Measurements from ENCODE around the gene CABLES2. TPM values are rescaled to one million over a fixed set of nuclear protein-coding genes. Genes with fewer than 3 reads are reported as not detected.
A peak's percentile ranks its signal among the peaks of the same experiment; 100 is the strongest.

CABLES2 gene
- total RNA-seq, 1 experiment from 2014 or later, result 8.3 TPM

- H3K36me3 ChIP-seq (replicated peaks; ENCODE audit: control insufficient read depth, insufficient read depth, low read length), result no peaks in the 10 kb centered on the region
- no peak overlapping the region for H3K4me3 ChIP-seq (ENCODE audit: insufficient read depth, low read depth, low read length)
- DNase-seq, result no peak
- no peaks in the 10 kb centered on the region for H3K27me3 ChIP-seq (ENCODE audit: control insufficient read depth, insufficient read depth, low read length)
Observed at GRCh38 chr20:62372042-62372993, 34.8 kb downstream of the CABLES2 start.

- Histone ChIP-seq H3K36me3 (replicated peaks; ENCODE audit: control insufficient read depth, insufficient read depth, low read length) (no peaks in the 10 kb centered on the region), H3K27me3 (ENCODE audit: control insufficient read depth, insufficient read depth, low read length) (no peaks in the 10 kb centered on the region), H3K4me3 (ENCODE audit: insufficient read depth, low read depth, low read length) (no peak overlapping the region)
- DNase-seq, result no peak
Observed at GRCh38 chr20:62371588-62372041, 35.5 kb downstream of the CABLES2 start.

- H3K27me3 ChIP-seq (ENCODE audit: control insufficient read depth, insufficient read depth, low read length), result no peaks in the 10 kb centered on the region
- DNase-seq, result no peak
- no peak overlapping the region for H3K4me3 ChIP-seq (ENCODE audit: insufficient read depth, low read depth, low read length)
- H3K36me3 ChIP-seq (replicated peaks; ENCODE audit: control insufficient read depth, insufficient read depth, low read length), result no peaks in the 10 kb centered on the region
Observed at GRCh38 chr20:62370807-62371587, 36.1 kb downstream of the CABLES2 start.

- DNase-seq, result no peak
- Histone ChIP-seq H3K27me3 (ENCODE audit: control insufficient read depth, insufficient read depth, low read length) (no peaks in the 10 kb centered on the region), H3K36me3 (replicated peaks; ENCODE audit: control insufficient read depth, insufficient read depth, low read length) (no peaks in the 10 kb centered on the region), H3K4me3 (ENCODE audit: insufficient read depth, low read depth, low read length) (no peak overlapping the region)
Observed at GRCh38 chr20:62370115-62370806, 36.8 kb downstream of the CABLES2 start.

GRCh38 chr20:62369815-62370114, 37.3 kb downstream of the CABLES2 start:
- Histone ChIP-seq H3K27me3 (ENCODE audit: control insufficient read depth, insufficient read depth, low read length) (no peaks in the 10 kb centered on the region), H3K4me3 (ENCODE audit: insufficient read depth, low read depth, low read length) (no peak overlapping the region), H3K36me3 (replicated peaks; ENCODE audit: control insufficient read depth, insufficient read depth, low read length) (no peaks in the 10 kb centered on the region)
- no peak for DNase-seq

- peak; percentile 94 for DNase-seq
- H3K36me3 ChIP-seq (replicated peaks; ENCODE audit: control insufficient read depth, insufficient read depth, low read length), result no peaks in the 10 kb centered on the region
- peak overlapping the region; percentile 50 for H3K4me3 ChIP-seq (ENCODE audit: insufficient read depth, low read depth, low read length)
- no peaks in the 10 kb centered on the region for H3K27me3 ChIP-seq (ENCODE audit: control insufficient read depth, insufficient read depth, low read length)
Observed at GRCh38 chr20:62368976-62369814, 37.9 kb downstream of the CABLES2 start.

GRCh38 chr20:62368392-62368975, 38.6 kb downstream of the CABLES2 start:
- peak; percentile 94 for DNase-seq
- H3K36me3 ChIP-seq (replicated peaks; ENCODE audit: control insufficient read depth, insufficient read depth, low read length), result no peaks in the 10 kb centered on the region
- H3K27me3 ChIP-seq (ENCODE audit: control insufficient read depth, insufficient read depth, low read length), result no peaks in the 10 kb centered on the region
- H3K4me3 ChIP-seq (ENCODE audit: insufficient read depth, low read depth, low read length), result peak overlapping the region; percentile 50

GRCh38 chr20:62367633-62368391, 39.3 kb downstream of the CABLES2 start:
- Histone ChIP-seq H3K36me3 (replicated peaks; ENCODE audit: control insufficient read depth, insufficient read depth, low read length) (no peaks in the 10 kb centered on the region), H3K4me3 (ENCODE audit: insufficient read depth, low read depth, low read length) (peak overlapping the region; percentile 50), H3K27me3 (ENCODE audit: control insufficient read depth, insufficient read depth, low read length) (no peaks in the 10 kb centered on the region)
- DNase-seq, result peak; percentile 84

- DNase-seq, result peak; percentile 98
- Histone ChIP-seq H3K27me3 (ENCODE audit: control insufficient read depth, insufficient read depth, low read length) (no peaks in the 10 kb centered on the region), H3K36me3 (replicated peaks; ENCODE audit: control insufficient read depth, insufficient read depth, low read length) (no peaks in the 10 kb centered on the region), H3K4me3 (ENCODE audit: insufficient read depth, low read depth, low read length) (peak within 1 kb of the TSS; percentile 90)
Observed at GRCh38 chr20:62367136-62367632, 39.9 kb downstream of the CABLES2 start, which contains the start of gene LAMA5. Gene LAMA5, minus strand, starts transcription at chr20:62367312. Its CDS starts 67 bp downstream, at chr20:62367245.

GRCh38 chr20:62366370-62367135, 40.5 kb downstream of the CABLES2 start:
- Histone ChIP-seq H3K27me3 (ENCODE audit: control insufficient read depth, insufficient read depth, low read length) (no peaks in the 10 kb centered on the region), H3K4me3 (ENCODE audit: insufficient read depth, low read depth, low read length) (peak overlapping the region; percentile 90), H3K36me3 (replicated peaks; ENCODE audit: control insufficient read depth, insufficient read depth, low read length) (peaks cover 1% of the 10 kb centered on the region)
- DNase-seq, result peak; percentile 98

- H3K4me3 ChIP-seq (ENCODE audit: insufficient read depth, low read depth, low read length), result peak overlapping the region; percentile 90
- DNase-seq, result peak; percentile 92
Observed at GRCh38 chr20:62365814-62366369, 41.2 kb downstream of the CABLES2 start.

More at GRCh38 chr20:62365814-62366369, 41.2 kb downstream of the CABLES2 start:
- H3K36me3 ChIP-seq (replicated peaks; ENCODE audit: control insufficient read depth, insufficient read depth, low read length), result peaks cover 2% of the 10 kb centered on the region
- H3K27me3 ChIP-seq (ENCODE audit: control insufficient read depth, insufficient read depth, low read length), result no peaks in the 10 kb centered on the region

All from H7 (cell line).